HepG2 (cell line): ENCODE data around the gene BAG3. TPM values are rescaled to one million over a fixed set of nuclear protein-coding genes. Genes with fewer than 3 reads are reported as not detected.

Experiments used
- CSRNP2 ChIP-seq: sonication (generic); formaldehyde crosslinking; conservative IDR thresholded peaks from 2 replicates; pipeline ENCODE4 v1.8.0; 2022; ENCODE audit warnings: low read depth, missing genetic modification reagents
- GFI1 ChIP-seq: sonication (generic); formaldehyde crosslinking; IDR thresholded peaks from 2 replicates; pipeline ENCODE4 v1.5.0; 2020; ENCODE audit warnings: missing genetic modification reagents, mild to moderate bottlenecking, borderline replicate concordance
- JUN ChIP-seq: sonication (generic); formaldehyde crosslinking; IDR thresholded peaks from 2 replicates; pipeline ENCODE4 v1.4.0; 2020; ENCODE audit warnings: mild to moderate bottlenecking, missing genetic modification reagents
- JUND ChIP-seq: sonication (generic); formaldehyde crosslinking; IDR thresholded peaks from 2 replicates; pipeline ENCODE4 v1.8.0; 2022; ENCODE audit warnings: mild to moderate bottlenecking, missing genetic modification reagents
- MXI1 ChIP-seq: IDR thresholded peaks from 3 replicates; pipeline ENCODE4 v1.6.1; 2012; ENCODE audit warnings: low read depth, low read length, inconsistent platforms, borderline replicate concordance
- MYC ChIP-seq: sonication (generic); formaldehyde crosslinking; IDR thresholded peaks from 2 replicates; pipeline ENCODE4 v1.9.0; 2021; ENCODE audit warnings: missing genetic modification reagents, borderline replicate concordance
- POGZ ChIP-seq: sonication (generic); formaldehyde crosslinking; IDR thresholded peaks from 2 replicates; pipeline ENCODE4 v1.4.0; 2020; ENCODE audit warnings: mild to moderate bottlenecking, missing genetic modification reagents
- SAP130 ChIP-seq: IDR thresholded peaks from 2 replicates; pipeline ENCODE4 v1.6.1; 2016; ENCODE audit warnings: low read depth
- TEAD3 ChIP-seq: optimal IDR thresholded peaks from 2 replicates; pipeline ENCODE3; 2016; ENCODE audit warnings: borderline replicate concordance
- TFDP1 ChIP-seq: IDR thresholded peaks from 2 replicates; pipeline ENCODE4 v1.6.1; 2016; ENCODE audit warnings: missing compliant biosample characterization, missing genetic modification reagents, borderline replicate concordance
- TGIF2 ChIP-seq: IDR thresholded peaks from 2 replicates; pipeline ENCODE4 v1.6.1; 2016; ENCODE audit warnings: control low read depth, missing compliant biosample characterization
- ZBTB7B ChIP-seq: sonication (generic); formaldehyde crosslinking; IDR thresholded peaks from 2 replicates; pipeline ENCODE4 v1.4.0; 2020; ENCODE audit warnings: missing genetic modification reagents
- ZFY ChIP-seq: sonication (generic); formaldehyde crosslinking; IDR thresholded peaks from 2 replicates; pipeline ENCODE4 v1.4.0; 2020; ENCODE audit warnings: missing genetic modification reagents
- ZNF777 ChIP-seq: sonication (generic); formaldehyde crosslinking; IDR thresholded peaks from 2 replicates; pipeline ENCODE4 v1.4.0; 2020; ENCODE audit warnings: missing genetic modification reagents
- ZNF800 ChIP-seq: sonication (generic); formaldehyde crosslinking; IDR thresholded peaks from 2 replicates; pipeline ENCODE4 v1.4.0; 2020; ENCODE audit warnings: missing genetic modification reagents
- polyA plus RNA-seq, 8 experiments: library from polyadenylated mRNA; depleted of rRNA in 3 of 8; stranded (reverse) in 7 of 8; unstranded in 1 of 8; fragments of >200 nt; fragmentation: Illumina TruSeq in 4 of 8; extraction: Trizol in 4 of 8; gene quantifications; 2 replicates each; pipeline versions ENCODE4 v1.2.1 to v1.2.3, GENCODE V29; 2011 to 2016; ENCODE audit warnings: low read depth in 4 of 8, missing spikeins in 1 of 8, mixed read lengths in 1 of 8; ENCODE audit not compliant: insufficient read depth in 1 of 8
- total RNA-seq, 5 experiments: library from RNA; depleted of rRNA; stranded (reverse); fragments of >200 nt; fragmentation: Illumina TruSeq; extraction: Trizol; gene quantifications; 2 replicates each; pipeline ENCODE4 v1.2.3, GENCODE V29; 2016; ENCODE audit warnings: low read depth in 1 of 5
- TF ChIP-seq, protein P1 (sequence below): fragments of 450-650 bp; IDR thresholded peaks from 2 replicates; pipeline ENCODE4 v1.6.1; 2016
- TF ChIP-seq, protein P2 (sequence below): sonication (generic); formaldehyde crosslinking; conservative IDR thresholded peaks from 2 replicates; pipeline ENCODE4 v1.4.0; 2020; ENCODE audit warnings: mild to moderate bottlenecking, missing genetic modification reagents, moderate library complexity

BAG3 gene
- total and polyA plus RNA-seq, 2 of the 13 experiments (the other 11 are each of a cell fraction or from before 2014, with no cell fraction given): 2.9 to 6.7 TPM

- no peak for TF ChIP-seq CSRNP2
- TF ChIP-seq TEAD3 (CRISPR knock-in tag): peak; percentile 26
- peak; percentile 51; the same call in 1 of the 2 replicates for TF ChIP-seq ZFY (CRISPR knock-in tag)
- TF ChIP-seq, protein P1, sequence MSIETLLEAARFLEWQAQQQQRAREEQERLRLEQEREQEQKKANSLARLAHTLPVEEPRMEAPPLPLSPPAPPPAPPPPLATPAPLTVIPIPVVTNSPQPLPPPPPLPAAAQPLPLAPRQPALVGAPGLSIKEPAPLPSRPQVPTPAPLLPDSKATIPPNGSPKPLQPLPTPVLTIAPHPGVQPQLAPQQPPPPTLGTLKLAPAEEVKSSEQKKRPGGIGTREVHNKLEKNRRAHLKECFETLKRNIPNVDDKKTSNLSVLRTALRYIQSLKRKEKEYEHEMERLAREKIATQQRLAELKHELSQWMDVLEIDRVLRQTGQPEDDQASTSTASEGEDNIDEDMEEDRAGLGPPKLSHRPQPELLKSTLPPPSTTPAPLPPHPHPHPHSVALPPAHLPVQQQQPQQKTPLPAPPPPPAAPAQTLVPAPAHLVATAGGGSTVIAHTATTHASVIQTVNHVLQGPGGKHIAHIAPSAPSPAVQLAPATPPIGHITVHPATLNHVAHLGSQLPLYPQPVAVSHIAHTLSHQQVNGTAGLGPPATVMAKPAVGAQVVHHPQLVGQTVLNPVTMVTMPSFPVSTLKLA: no peak
- TF ChIP-seq, protein P2, sequence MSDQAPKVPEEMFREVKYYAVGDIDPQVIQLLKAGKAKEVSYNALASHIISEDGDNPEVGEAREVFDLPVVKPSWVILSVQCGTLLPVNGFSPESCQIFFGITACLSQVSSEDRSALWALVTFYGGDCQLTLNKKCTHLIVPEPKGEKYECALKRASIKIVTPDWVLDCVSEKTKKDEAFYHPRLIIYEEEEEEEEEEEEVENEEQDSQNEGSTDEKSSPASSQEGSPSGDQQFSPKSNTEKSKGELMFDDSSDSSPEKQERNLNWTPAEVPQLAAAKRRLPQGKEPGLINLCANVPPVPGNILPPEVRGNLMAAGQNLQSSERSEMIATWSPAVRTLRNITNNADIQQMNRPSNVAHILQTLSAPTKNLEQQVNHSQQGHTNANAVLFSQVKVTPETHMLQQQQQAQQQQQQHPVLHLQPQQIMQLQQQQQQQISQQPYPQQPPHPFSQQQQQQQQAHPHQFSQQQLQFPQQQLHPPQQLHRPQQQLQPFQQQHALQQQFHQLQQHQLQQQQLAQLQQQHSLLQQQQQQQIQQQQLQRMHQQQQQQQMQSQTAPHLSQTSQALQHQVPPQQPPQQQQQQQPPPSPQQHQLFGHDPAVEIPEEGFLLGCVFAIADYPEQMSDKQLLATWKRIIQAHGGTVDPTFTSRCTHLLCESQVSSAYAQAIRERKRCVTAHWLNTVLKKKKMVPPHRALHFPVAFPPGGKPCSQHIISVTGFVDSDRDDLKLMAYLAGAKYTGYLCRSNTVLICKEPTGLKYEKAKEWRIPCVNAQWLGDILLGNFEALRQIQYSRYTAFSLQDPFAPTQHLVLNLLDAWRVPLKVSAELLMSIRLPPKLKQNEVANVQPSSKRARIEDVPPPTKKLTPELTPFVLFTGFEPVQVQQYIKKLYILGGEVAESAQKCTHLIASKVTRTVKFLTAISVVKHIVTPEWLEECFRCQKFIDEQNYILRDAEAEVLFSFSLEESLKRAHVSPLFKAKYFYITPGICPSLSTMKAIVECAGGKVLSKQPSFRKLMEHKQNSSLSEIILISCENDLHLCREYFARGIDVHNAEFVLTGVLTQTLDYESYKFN (CRISPR knock-in tag): 0 out of 2 replicates have a peak, but pooled peaks have one; percentile 23
- no peak for TF ChIP-seq JUN (CRISPR knock-in tag)
- TF ChIP-seq MYC: 0 out of 2 replicates have a peak, but pooled peaks have one; percentile 17
- TF ChIP-seq SAP130: peak; percentile 42
- TF ChIP-seq MXI1: peak; percentile 39; the same call in 1 of the 3 replicates
- TF ChIP-seq ZNF800 (CRISPR knock-in tag): no peak
- no peak for TF ChIP-seq ZNF777 (CRISPR knock-in tag)
- TF ChIP-seq JUND (CRISPR knock-in tag): no peak
- TF ChIP-seq TFDP1 (CRISPR knock-in tag): peak; percentile 29; the same call in 1 of the 2 replicates
- TF ChIP-seq TGIF2 (CRISPR knock-in tag): 0 out of 2 replicates have a peak, but pooled peaks have one; percentile 57
- 0 out of 2 replicates have a peak, but pooled peaks have one; percentile 19 for TF ChIP-seq ZBTB7B (CRISPR knock-in tag)
- no peak for TF ChIP-seq POGZ (CRISPR knock-in tag)
- no peak for TF ChIP-seq GFI1
Observed at GRCh38 chr10:119667562-119668328, 16.6 kb downstream of the BAG3 start (continued).
